A549 (cell line): ENCODE results near the gene ESR2.

Experiments
- POLR2A ChIP-seq: IDR thresholded peaks from 2 replicates; pipeline ENCODE4 v1.6.1; 2012; ENCODE audit warnings: mild to moderate bottlenecking, low read length
- RCOR1 ChIP-seq: fragments of 150-350 bp; IDR thresholded peaks from 2 replicates; pipeline ENCODE4 v1.6.1; 2014; ENCODE audit warnings: antibody characterized with exemption, low read length, low read depth
- USF2 ChIP-seq: fragments of 450-650 bp; IDR thresholded peaks from 2 replicates; pipeline ENCODE4 v1.6.1; 2014; ENCODE audit warnings: antibody characterized with exemption
- TF ChIP-seq, protein P1 (sequence below): fragments of 200-600 bp; sonication (generic); IDR thresholded peaks from 2 replicates; pipeline ENCODE4 v1.6.1; 2016; ENCODE audit warnings: antibody characterized with exemption, mild to moderate bottlenecking, moderate library complexity
- TF ChIP-seq, protein P2 (sequence below): fragments of >200 bp; sonication (Bioruptor Twin); formaldehyde crosslinking; IDR thresholded peaks from 3 replicates; pipeline ENCODE4 v1.5.1; 2016

GRCh38 chr14:64197996-64198395, 96.2 kb downstream of the ESR2 start:
- no peak for TF ChIP-seq POLR2A
- no peak for TF ChIP-seq RCOR1
- TF ChIP-seq USF2, result no peak
- TF ChIP-seq, protein P1, sequence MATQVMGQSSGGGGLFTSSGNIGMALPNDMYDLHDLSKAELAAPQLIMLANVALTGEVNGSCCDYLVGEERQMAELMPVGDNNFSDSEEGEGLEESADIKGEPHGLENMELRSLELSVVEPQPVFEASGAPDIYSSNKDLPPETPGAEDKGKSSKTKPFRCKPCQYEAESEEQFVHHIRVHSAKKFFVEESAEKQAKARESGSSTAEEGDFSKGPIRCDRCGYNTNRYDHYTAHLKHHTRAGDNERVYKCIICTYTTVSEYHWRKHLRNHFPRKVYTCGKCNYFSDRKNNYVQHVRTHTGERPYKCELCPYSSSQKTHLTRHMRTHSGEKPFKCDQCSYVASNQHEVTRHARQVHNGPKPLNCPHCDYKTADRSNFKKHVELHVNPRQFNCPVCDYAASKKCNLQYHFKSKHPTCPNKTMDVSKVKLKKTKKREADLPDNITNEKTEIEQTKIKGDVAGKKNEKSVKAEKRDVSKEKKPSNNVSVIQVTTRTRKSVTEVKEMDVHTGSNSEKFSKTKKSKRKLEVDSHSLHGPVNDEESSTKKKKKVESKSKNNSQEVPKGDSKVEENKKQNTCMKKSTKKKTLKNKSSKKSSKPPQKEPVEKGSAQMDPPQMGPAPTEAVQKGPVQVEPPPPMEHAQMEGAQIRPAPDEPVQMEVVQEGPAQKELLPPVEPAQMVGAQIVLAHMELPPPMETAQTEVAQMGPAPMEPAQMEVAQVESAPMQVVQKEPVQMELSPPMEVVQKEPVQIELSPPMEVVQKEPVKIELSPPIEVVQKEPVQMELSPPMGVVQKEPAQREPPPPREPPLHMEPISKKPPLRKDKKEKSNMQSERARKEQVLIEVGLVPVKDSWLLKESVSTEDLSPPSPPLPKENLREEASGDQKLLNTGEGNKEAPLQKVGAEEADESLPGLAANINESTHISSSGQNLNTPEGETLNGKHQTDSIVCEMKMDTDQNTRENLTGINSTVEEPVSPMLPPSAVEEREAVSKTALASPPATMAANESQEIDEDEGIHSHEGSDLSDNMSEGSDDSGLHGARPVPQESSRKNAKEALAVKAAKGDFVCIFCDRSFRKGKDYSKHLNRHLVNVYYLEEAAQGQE, result no peak
- TF ChIP-seq, protein P2, sequence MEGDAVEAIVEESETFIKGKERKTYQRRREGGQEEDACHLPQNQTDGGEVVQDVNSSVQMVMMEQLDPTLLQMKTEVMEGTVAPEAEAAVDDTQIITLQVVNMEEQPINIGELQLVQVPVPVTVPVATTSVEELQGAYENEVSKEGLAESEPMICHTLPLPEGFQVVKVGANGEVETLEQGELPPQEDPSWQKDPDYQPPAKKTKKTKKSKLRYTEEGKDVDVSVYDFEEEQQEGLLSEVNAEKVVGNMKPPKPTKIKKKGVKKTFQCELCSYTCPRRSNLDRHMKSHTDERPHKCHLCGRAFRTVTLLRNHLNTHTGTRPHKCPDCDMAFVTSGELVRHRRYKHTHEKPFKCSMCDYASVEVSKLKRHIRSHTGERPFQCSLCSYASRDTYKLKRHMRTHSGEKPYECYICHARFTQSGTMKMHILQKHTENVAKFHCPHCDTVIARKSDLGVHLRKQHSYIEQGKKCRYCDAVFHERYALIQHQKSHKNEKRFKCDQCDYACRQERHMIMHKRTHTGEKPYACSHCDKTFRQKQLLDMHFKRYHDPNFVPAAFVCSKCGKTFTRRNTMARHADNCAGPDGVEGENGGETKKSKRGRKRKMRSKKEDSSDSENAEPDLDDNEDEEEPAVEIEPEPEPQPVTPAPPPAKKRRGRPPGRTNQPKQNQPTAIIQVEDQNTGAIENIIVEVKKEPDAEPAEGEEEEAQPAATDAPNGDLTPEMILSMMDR, result no peak
